ENCODE data around the gene DSCAML1.

DSCAML1 gene

DNA sequence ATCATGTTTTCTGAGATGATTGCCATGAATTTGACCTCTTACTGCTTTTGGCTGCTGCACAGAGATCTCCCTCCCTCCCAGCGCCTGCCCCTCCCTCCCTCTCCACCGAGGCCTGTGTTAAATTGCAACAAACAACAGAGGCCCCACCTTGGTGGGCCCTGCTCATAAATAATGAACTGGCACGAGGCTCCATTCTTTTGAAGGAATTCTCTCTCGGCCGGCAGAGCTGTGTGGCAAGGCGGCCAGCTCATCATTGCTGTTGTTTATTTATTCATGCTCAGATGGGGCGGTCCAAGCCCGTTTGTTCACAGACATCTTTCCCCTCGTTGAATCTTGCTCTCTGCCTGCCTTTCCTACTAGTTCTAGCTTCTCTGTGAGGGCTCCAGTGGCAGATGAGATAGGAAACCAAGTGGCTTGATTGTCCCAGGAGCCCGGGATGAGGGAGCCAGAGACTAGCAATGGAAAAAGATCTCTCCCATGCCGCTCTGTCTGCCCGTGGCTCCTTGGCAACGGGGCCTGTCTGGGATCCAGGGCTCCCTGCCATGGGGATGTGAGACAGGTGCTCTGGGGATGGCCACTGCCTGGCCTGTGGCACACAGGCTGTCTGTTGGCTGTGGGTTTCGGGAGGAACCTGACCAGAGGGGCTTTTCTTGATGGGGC lies 192.6 kb downstream of the DSCAML1 start:
- no peak for DNase-seq

DNA sequence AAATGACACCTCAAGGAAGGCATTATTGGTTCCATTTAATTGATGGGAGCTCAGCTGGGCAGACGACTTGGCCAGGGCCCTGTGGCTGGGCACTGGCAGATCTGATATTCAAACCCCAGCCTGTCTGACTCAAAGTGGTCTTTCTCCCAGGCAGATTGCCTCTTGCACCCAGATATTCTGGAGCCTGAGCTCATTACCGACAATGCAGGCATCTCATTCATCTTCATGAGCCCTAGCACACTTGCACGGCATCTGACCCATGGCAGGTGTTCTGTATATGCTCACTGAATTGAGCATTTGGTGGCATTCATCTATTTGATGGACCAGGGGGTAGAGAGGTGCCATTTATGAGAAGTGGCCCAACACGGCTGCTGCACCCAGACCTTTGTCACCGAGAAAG lies 193.1 kb downstream of the DSCAML1 start:
- DNase-seq: no peak

DNA sequence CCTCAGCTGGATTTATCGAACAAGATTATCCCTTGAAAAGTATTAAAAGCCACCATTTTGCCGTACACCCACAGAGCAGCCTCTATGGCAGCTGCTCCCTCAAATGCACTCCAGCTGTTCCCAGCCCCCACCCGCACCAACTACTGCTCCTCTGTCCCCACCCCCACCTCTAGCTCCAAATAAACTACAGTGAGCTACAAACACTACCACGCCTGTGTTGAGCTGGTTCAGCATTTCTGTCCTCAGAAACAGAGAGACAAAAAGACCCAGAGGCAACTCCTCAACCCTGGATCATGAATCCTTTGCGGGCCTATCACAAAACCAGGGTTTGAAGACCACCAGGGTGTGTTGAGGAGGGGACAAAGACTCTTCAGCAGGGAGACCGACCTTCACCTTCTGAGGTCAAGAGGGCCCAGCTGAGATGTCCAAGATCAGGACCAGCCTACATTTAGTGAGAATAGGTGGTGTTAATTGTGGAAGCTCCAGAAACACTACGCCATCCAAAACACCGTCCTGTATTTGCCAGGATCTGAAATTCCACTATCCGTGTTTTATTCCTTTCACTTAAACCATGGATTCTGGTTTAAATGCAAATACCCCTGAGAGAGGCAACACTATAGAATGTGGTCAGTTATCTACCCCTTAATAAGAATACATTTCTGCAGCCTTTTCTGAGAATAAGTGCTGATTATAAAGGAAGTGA lies 195.9 kb downstream of the DSCAML1 start:
- DNase-seq: no peak

DNA sequence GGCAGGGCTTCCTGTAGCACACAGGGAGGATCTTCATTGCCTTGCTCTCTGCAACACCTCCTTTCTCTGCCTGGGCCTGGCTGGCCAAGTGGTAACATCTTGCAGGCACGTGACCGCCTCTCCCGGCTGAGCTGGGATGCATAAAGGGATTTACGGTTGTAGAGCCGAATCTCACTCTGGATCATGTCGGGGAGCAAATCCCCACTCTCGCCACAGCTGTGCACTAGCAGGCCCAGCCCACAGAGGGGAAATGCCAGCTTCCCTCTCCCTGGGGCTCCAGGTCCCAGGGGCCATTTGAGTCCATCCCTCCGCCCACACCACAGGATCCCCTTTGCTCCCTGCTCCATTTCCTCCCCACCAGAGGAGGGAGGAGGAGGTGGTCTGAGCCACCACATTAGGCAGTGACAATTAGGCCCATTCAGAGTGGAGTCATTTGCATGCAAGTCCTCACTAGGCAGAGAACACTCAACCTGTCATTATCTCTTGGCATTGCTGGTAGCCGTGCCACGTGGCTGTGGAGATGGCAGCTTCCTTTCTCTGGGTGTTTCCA lies 196.7 kb downstream of the DSCAML1 start:
- no peak for DNase-seq

DNA sequence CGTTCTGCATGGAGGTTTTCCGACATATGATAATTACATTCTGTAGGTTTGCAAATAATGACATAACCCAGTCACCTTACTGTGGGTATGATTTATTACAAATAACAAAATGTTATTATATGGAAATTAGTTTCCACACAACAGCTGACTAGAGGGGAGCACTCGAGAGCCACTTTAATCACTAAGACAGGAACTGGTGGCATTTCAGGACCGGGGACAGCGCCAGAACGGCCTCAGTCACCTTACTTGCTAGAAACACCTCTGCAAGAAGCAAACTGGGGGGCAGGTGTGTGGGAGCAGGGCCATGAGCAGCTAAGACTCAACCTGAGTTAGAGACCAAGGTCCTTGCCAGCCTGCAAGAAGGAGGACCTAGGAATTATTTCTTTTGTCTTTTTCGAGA lies 199.9 kb downstream of the DSCAML1 start:
- DNase-seq: no peak

DNA sequence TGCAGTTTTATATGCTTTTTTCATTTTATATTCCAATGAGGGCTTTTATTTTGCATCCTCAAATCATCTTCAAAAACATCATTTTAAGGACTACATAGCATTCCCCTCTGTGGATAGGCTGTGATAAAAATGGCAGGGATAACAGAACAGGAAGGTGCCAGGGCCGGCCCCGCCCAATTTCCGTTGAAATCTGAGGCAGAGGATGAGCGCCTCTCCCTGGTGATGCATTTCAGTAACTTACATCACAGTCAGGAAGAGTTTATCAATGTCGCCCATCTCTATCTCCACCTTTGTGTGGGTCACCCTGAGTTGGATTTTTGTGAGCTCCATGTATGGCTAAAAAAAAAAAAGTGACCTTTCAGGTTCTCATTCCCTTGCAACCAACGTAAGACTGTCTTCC lies 201.6 kb downstream of the DSCAML1 start:
- DNase-seq: no peak

DNA sequence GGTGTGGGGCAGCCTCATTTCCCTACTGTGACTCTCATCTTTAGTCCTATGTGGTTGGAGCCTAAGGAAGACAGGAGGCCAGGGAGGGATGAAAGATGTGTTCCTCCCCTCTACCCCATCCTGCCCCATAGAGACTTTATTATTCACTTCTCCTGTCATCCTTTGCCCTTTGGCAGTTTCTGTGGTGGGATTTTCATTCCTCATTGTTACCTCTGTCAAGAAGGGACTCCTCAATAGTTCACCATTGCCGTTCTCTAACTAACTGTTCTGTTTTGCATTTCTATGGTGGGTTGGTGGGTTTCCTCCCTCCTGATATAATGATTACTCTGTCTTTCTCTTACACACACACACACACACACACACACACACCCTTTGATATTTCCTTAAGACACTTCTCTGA lies 202.3 kb downstream of the DSCAML1 start:
- DNase-seq: no peak

DNA sequence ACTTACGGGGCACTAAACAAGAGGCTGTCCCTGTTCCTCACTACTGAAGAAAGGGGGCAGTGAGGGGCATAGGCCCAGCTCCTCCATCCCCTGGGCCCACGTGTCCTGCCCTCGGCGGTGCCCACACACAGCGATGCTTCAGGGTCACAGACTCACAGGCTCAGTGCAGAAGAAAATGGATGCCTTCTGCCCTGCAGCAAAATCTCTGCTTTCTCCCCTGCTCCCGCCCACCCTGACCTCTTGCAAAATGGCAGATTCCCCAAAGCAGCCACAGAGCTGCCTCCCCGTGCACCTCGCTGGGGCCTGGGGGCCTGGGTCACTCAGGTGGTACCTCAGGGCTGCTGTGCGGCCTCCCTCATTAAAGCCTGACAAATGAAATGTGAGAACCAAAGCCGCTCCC lies 204.0 kb downstream of the DSCAML1 start:
- no peak for DNase-seq

DNA sequence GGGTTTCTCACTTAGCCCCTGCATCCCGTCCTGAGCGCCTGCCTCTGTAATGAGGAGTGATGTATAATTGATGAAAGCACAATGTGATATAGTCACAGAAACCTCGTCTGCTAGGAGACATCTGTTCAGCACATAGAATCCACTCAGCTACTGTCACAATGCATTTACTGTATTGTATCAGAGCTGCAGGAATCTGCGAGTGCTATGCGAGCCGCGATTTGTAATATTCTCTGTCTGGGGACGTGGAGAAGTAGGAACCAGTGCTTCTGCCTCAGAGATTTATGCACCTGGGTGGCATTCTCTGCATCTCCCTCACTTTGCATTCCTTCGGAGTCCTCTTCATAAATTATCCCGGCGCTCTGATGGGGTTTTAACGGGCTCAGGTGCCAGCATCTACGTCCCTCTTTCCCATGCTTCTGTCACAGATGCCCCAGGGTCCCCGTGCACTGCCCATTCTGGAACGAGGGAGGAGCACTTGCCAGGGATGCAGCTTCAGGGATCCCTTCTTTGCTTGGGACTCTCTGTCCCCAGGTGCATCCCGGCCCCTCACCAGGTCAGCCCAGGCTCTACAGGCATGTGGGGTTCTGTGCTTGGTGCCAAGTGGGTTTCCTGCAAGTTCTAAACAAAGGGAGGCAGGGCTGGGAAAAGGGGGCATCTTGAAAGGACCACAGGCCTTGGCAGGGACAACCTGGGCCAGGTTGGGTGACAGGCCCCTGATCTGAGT lies 205.5 kb downstream of the DSCAML1 start:
- no peak for DNase-seq

DNA sequence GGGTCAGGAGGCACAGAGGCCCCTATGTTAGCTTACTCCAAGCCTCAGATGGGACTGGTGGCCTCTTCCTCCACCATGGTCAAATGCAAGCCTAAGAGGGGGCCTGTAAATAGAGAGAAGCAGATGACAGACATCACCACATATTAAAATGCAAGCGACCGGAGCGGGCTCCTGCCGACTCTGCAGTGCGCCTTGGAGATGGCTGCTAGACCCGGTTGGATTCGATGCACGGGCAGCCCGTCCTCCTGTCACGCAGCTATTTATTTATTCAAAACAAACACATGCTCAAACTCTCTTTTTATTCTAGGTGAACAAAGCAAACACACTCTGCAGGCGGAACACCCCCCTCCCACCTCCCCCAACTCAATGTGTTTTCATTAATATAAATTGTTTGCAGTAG lies 208.0 kb downstream of the DSCAML1 start:
- DNase-seq: no peak

DNA sequence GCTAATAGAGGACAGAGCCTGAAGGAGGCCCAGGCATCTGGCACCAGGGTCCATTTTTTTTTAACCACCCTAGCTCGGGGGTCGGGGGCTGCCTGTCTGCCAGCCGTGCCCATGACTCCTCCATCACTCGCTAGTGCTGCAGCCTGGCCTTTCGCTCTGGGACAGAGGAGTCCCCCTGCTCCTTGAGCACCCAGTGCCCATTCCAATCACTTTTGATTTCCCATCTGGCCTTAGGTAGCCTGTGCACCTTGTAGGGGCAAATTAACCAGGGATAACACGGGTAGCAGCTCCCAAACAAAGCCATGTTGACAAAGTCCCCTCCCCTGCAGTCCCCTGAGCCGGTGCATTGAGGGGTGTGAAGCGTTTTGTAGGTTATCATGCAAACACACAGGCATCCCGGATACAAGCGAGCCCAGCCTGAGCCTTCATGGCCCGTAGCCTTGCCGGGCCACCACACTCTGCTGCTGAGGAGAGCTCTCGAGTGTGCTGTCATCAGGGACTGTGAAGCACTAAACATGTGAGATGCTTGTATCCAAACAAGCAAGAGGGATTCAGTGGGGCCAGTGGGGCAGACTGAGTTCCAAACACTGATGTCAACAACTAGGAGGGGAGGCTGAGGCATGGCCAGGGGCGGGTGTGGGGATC lies 208.7 kb downstream of the DSCAML1 start:
- DNase-seq: no peak

DNA sequence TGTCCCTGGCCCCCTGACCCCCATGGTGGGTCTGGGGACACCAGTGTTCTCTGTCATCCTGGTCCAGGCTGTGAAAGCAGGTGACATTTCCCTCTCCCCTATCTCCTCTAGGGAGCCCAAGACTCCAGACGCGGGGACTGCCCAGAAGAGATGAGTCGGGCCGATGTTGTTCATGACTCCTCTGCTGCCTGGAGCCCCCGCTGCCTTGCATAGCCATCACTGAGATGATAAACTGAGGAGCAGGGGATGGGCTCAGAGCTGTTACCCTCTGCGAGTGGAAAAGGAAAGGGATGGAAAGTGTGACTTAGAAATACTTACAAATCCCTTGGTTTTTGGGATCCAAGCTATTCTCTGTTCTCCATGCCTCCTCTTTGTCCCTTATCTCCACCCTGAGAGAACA lies 209.6 kb downstream of the DSCAML1 start:
- no peak for DNase-seq

DNA sequence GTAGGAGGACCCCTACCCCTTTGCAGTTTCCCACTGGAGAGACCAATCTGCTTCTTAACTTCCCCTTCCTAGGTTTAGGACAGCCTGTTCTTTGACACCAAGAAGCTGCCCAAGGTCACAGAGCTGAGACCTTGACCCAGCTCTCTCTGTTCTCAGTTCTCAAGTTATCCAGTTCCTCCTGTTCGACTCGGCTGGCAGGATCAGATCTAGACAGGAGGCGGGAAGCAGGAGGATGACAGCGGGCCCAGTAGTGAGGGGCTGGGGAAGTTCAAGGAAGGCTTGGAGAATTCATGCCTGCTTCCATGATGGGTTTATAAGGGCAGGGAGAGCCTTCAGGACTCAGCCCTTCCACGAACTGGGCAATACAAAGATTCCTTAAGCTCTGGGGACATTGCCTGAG lies 210.6 kb downstream of the DSCAML1 start:
- no peak for DNase-seq

DNA sequence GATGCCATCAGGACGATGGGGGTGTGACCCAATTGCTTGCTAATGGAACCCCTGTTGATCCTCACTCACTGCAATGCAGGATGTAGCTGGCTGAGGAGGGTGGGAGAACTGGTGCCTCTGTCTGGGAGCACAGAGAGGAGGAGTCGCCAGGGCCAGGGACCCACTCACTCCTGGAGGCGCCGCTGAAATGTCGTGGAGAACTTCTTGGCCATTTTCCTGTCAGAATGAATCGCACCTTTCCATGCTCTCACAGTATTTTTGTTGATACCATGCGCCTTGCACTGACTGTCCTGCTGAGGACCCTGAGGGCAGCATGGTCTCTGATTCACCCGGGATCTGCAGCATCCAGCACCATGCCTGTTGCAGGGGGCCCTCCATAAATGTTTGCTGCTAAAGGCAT lies 211.4 kb downstream of the DSCAML1 start:
- DNase-seq: no peak

DNA sequence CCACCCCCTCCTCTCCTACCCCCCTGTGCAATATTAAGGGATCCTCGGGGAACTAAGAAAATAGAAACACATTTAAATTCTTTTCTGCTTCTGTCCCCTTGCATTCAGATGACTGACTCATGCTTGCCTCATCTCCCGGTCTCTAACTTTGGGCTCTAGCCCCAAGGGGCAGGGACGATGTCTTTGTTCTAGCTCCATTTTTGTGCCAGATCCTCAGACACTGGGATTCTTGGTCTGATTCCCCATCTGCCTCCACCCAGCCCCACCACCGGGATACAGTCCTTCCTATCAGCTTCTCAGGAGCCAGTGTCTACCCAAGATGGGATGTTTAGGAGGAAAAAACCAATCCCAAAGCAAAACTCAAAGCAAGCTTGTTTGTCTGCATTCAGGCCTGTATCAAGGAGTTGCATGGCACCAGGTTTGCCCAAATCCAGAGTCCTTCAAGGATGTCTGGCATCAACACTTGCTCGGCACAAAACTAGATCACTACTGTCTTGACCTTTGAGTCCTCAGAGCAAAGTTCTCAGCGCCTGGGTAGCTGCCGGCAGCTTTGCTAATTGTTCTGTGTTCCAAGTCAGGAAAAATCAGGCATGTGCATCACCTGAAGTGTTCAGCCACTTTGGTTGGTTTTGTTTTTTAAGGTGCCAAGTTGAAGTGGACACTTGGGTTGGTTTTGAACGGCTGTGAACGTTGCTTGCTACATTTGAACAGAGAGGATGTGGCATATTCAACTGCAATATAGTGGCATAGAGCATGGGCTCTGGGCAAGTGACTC lies 212.8 kb downstream of the DSCAML1 start:
- no peak for DNase-seq

DNA sequence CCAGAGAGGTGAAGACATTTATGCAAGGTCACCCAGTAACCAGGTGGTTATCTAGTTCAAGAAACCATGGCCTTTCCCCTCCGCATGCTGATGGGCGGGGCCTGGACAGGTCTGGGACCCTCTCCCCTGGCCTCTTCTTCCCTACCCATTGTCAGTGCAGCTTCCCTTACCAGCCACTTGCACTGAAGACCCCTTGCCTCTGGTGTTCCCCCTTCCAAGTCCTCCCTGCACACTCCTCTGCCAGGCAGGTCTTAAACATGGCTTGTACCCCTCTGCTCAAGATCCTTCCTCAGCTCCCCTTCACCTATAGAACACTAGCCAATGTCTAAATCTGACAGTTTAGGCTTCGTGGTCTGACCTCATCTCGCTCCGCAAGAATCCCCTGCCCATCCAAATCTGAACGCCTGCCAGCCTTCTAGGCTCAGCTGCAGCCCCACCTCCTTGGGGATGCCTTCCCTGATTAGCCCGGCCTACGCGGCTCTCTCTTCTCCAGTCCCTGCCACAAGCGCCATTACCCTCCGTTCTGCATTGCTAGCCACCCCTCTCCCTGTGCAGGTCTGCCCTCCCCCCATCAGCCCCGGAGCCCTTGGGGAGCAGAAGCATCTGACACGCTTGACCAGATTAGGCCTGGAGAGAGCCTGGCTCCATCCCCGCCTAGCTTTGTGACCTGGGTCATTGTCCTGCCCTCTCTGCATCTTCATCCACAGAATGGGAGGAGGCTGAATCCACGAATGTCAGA lies 213.8 kb downstream of the DSCAML1 start:
- DNase-seq: no peak

DNA sequence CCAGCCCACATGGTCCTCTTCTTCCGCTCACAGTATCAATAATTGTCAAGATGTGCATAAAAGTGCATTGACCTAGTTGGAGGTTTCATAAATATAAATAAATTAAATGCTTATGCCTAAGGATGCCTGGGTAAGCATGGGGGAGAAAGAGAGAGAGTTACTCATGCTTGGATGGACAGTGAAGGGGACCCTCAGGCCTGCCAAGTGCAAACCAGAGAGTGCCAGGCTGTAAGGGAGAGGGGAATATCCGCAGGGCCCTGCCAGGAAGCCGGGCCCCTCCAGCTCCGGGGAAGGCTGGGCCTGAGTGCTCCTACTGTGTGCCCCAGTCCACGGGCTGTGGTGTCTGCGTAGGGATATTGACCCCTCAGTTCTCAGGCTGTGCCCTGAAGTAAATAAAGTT lies 214.6 kb downstream of the DSCAML1 start:
- no peak for DNase-seq

DNA sequence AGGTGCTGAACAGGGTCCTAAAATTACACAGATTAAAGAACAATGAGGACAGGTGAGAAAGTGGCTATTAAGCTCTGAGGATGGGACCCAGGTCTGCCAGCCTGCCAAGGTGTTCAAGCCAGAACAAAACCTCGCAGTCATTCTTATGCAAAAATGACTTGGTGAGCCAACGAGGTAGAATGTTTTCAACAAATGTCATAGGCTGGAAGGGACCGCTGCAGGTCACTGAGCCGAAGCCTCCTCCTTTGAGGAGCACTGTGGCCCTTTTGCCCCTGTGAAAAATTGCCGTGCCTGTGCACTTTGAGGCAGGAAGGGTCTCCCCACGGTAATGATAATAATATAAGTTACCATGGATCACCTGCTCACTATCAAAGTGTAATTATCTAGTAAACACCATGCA lies 216.2 kb downstream of the DSCAML1 start:
- DNase-seq: no peak

DNA sequence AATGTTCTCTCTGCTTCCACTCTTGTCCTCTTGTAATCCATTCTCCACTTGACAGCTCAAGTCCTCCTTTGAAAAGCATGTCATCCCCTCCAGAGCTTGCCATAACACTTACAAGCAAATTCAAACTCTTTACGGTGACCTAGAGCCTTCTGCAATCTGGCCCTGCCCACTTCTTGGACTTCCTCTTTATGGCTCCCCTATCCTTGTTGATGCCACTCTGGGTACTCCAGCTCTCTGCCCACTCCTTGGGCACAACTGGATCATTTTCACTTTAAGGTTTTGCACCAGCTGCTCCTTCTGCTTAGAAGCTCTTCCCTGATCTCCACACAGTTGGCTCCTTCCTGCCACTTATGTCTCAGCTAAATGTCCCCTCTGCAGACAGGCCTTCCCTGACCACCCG lies 217.9 kb downstream of the DSCAML1 start:
- DNase-seq: no peak

DNA sequence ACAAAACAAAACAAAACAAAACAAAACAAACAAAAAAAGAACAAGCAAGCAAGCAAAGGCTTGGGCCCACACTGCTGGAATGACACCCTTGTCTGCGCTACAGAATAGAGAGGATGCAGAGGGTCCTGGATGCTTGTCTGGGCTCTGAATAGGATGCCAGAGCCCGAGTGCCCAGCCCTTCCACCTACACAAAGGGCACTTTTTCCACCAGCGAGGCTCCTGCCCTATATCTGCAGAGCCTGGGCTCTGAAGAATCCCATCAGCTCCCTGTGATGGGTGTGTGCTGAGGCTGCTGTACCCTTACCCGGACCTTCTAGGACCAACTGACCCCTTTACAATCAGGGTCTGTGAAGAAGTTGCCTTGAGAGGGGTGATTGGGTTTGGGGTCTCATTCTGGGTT lies 221.2 kb downstream of the DSCAML1 start:
- DNase-seq: no peak

DNA sequence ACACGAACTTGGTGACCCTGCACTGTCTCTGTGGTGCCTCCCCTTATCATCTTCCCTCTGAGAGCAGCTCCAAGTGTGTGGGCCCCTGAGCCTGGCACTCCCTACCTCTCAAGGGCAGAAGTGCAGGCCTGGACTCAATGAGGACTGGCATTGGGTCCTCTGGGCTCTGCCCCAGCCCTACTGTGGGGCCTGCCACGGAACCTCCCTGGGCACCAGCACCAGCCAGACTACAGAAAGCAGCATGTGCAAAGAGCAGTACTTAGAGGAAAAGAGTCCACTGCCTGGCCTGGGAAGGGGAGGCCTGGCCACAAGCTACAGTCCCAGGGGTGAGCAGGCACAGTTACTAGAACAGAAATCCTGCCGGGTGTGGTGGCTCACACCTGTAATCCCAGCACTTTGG lies 222.5 kb downstream of the DSCAML1 start:
- no peak for DNase-seq

DNA sequence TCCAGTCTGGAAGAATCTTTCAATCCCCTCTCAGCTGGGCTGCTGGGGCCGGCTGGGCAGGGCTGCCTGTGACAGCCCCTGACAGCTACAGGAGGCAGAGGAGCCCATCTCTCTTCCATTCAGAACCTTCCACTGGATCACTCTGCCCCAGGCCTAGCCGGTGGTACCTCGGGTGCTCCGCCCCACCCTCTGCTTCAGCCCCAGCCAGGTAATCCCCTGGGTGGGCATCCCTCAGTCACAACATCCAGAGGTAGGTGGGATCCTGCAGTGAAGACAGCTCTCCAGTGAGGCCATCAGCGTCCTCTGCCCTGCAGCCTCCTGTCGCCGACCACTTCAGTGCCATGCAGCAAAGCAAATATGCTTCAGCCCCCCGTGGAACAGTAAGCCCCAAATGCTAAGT lies 223.7 kb downstream of the DSCAML1 start:
- no peak for DNase-seq

All from NK-92 treated with Interleukin-12 subunit alpha and Interleukin-12 subunit beta, amount 100 ng/mL, for 24 hours (cell line).